ENCODE results near the gene HECW1.

- TF ChIP-seq POLR2AphosphoS5 (IDR thresholded peaks at IDR 0.05; ENCODE audit: low read depth, low read length) (no peak), POLR2A (IDR thresholded peaks at IDR 0.05; ENCODE audit: low read depth, low read length) (no peak), TAF1 (IDR thresholded peaks at IDR 0.05; ENCODE audit: low read depth, low read length) (no peak), SPI1 (IDR thresholded peaks at IDR 0.05; ENCODE audit: low read depth, low read length) (no peak), PAX5 (IDR thresholded peaks at IDR 0.05; ENCODE audit: insufficient read depth, low read length, severe bottlenecking) (no peak), POU2F2 (IDR thresholded peaks at IDR 0.05; ENCODE audit: low read depth, low read length) (no peak)
Measured at GRCh38 chr7:43273939-43274719, 161.7 kb downstream of the HECW1 start.

Measured in GM12891 (cell line).